ENCODE data around the gene WDFY2. TPM values are rescaled to one million over a fixed set of nuclear protein-coding genes. Genes with fewer than 3 reads are reported as not detected.

Gene WDFY2
- total and polyA plus RNA-seq, 8 donors = 11.4 to 25.2 (median 17.2) TPM

GRCh38 chr13:51794964-51795363 is 210.7 kb downstream of the WDFY2 start:
- no peak for TF ChIP-seq CTCF (IDR thresholded peaks at IDR 0.05)
- DNase-seq (peak in 1 of 6 donors; percentile 27), ATAC-seq (peak; percentile 8 to 48 (median 28)), FAIRE-seq (no peak)
- no peak overlapping the region for H3K4me3 ChIP-seq
- 40 to 56% methylated on average over 4 of the region's 4 CpGs for whole genome bisulfite sequencing, 2 donors
- no peaks in the 10 kb centered on the region for H3K36me3 ChIP-seq
- no peaks in the 10 kb centered on the region for H3K27me3 ChIP-seq
- H3K4me1 ChIP-seq = peaks cover 5 to 31% (median 6%) of the 10 kb centered on the region in 3 donors
- intact Hi-C loops (cut with DNase I) = loop anchor here in 2 of 3 donors (10.0 kb wide), 2 partner anchors 350 to 360 kb away; no protein-coding TSS in a partner anchor
- peak overlapping the region in 2 of 4 donors; percentile 9 to 48 for H3K27ac ChIP-seq
- H3K9me3 ChIP-seq = no peaks in the 10 kb centered on the region

DNA sequence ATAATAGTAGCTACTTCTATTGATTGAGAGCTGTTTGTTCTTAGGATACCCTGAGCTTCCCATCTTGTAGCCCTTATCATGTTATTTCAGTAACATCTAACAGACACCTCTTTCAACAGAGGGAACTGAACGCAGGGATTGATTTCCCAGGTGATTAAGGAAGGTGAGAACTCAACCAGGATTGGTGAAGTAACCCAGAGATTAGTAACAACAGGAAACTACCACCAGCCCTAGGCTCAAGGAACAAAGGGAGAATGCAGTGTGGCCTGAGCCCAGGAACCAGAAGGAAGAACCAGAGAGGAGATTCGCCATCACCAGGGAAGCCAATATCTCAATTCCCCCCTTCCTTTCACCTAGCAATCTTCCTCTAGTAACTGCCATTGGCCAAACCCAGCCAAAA is 211.2 kb downstream of the WDFY2 start:
- Histone ChIP-seq H3K9me3 (no peaks in the 10 kb centered on the region), H3K27ac (peak overlapping the region in 2 of 4 donors; percentile 9 to 48), H3K36me3 (no peaks in the 10 kb centered on the region), H3K4me3 (no peak overlapping the region), H3K4me1 (peaks cover under 1 to 28% (median 5%) of the 10 kb centered on the region in 3 donors), H3K27me3 (no peaks in the 10 kb centered on the region)
- WGBS, 2 donors = 61% methylated on average over 2 of the region's 2 CpGs
- DNase-seq (no peak), ATAC-seq (no peak), FAIRE-seq (no peak)
- TF ChIP-seq CTCF (IDR thresholded peaks at IDR 0.05) = no peak
- intact Hi-C loops (cut with DNase I) = loop anchor here in 2 of 3 donors (10.0 kb wide), 2 partner anchors 351 to 361 kb away; no protein-coding TSS in a partner anchor

GRCh38 chr13:51796546-51796945 is 212.3 kb downstream of the WDFY2 start:
- TF ChIP-seq CTCF (IDR thresholded peaks at IDR 0.05) = no peak
- no peaks in the 10 kb centered on the region for H3K36me3 ChIP-seq
- DNase-seq = peak in 2 of 6 donors; percentile 10 to 28
- no peak overlapping the region for H3K4me3 ChIP-seq
- intact Hi-C loops (cut with DNase I) = loop anchor here in 2 of 3 donors (10.0 kb wide), 2 partner anchors 352 to 362 kb away; no protein-coding TSS in a partner anchor
- peak overlapping the region in 2 of 4 donors; percentile 48 to 51 for H3K27ac ChIP-seq
- FAIRE-seq = no peak
- no peaks in the 10 kb centered on the region for H3K27me3 ChIP-seq
- peaks cover 5 to 38% (median 11%) of the 10 kb centered on the region in 3 donors for H3K4me1 ChIP-seq
- no peak for ATAC-seq
- no peaks in the 10 kb centered on the region for H3K9me3 ChIP-seq
- 46 to 51% methylated on average over 7 of the region's 7 CpGs for WGBS, 2 donors

DNA sequence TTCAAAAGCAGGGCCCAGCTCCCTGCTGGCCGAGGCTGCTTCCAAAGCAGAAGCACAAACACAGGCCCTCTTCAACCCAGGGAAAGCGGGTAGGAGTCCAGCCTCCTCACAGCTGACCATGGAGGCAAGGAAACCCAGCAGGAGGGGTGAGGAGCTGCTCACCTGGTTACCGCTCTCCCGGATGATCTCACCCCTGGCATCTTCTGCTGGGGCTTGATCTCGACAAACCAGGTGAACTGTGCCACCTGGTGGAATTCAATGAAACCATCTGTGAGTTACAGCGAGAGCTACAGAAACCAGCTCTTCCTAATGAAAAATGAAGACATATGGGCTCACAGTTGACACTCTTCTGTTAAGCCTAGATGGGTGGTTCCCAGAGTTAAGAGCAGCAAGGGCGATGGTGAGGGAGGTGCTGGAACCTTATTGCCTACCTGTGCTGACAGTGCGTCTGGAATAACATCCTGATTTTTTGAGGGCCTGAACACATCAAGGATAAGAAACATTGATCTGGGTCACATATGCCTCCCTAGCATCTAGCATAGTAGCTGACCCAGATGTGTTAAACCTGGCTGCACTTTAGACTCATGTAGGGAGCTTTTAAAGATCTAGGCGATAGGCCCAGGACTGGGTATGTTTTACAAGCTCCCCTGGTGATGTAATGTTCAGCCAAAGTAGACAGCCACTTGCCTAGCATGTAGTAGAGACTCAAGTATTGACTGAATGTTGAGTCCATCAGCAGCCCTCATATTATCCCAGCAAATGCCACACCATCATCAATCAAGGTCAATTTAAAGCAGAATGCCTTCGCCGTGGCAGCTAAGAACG is 213.6 kb downstream of the WDFY2 start:
- Histone ChIP-seq H3K36me3 (no peaks in the 10 kb centered on the region), H3K4me1 (peaks cover 13 to 48% (median 20%) of the 10 kb centered on the region in 3 donors), H3K27ac (peak overlapping the region in 3 of 4 donors; percentile 37 to 51 (median 46)), H3K9me3 (no peaks in the 10 kb centered on the region), H3K4me3 (no peak overlapping the region), H3K27me3 (no peaks in the 10 kb centered on the region)
- peak; percentile 43 to 61 (median 57) for TF ChIP-seq CTCF (IDR thresholded peaks at IDR 0.05)
- DNase-seq = peak in 5 of 6 donors; percentile 86 to 93 (median 89)
- 45 to 46% methylated on average over 12 of the region's 12 CpGs for WGBS, 2 donors
- intact Hi-C loops (cut with DNase I) = loop anchor here in 2 of 3 donors (10.0 kb wide), 2 partner anchors 353 to 363 kb away; no protein-coding TSS in a partner anchor
- ATAC-seq = peak; percentile 77 to 85 (median 80)
- no peak for FAIRE-seq

Measured in pancreas (tissue), 10 donors.